Progenitor cell of endocrine pancreas (in vitro differentiated cells): Measurements from ENCODE around the gene HELZ2. TPM values are rescaled to one million over a fixed set of nuclear protein-coding genes. Genes with fewer than 3 reads are reported as not detected.
A peak's percentile ranks its signal among the peaks of the same experiment; 100 is the strongest.

Experiments
- DNase-seq: peaks from one replicate; pipeline ENCODE4 v3.0.0; 2021; ENCODE audit warnings: low spot score; ENCODE audit not compliant: unreplicated experiment
- H3K27ac Mint-ChIP-seq: 2 replicates; pipeline ENCODE4 v1.8.0; 2021; ENCODE audit warnings: mild to moderate bottlenecking, moderate library complexity, mixed read lengths
- H3K27me3 Mint-ChIP-seq: 2 replicates; pipeline ENCODE4 v1.8.0; 2021; ENCODE audit warnings: mixed read lengths
- H3K36me3 Mint-ChIP-seq: 2 replicates; pipeline ENCODE4 v1.8.0; 2022; ENCODE audit warnings: mixed read lengths; ENCODE audit not compliant: insufficient read depth
- H3K4me1 Mint-ChIP-seq: 2 replicates; pipeline ENCODE4 v1.8.0; 2021; ENCODE audit warnings: low read depth, mixed read lengths
- H3K4me3 Mint-ChIP-seq: 2 replicates; pipeline ENCODE4 v1.8.0; 2021; ENCODE audit warnings: low read depth, mild to moderate bottlenecking, moderate library complexity, mixed read lengths
- H3K9me3 Mint-ChIP-seq: 2 replicates; pipeline ENCODE4 v1.8.0; 2021; ENCODE audit warnings: low read depth, mixed read lengths
- total RNA-seq: library from RNA; stranded (reverse); gene quantifications from 2 replicates; pipeline ENCODE4 v1.2.1, GENCODE V29; 2021
- TF ChIP-seq, protein P1 (sequence below): fragments of 200-600 bp; sonication (generic); IDR thresholded peaks from one replicate; pipeline ENCODE4 v1.5.0; 2021; ENCODE audit warnings: antibody characterized with exemption, mild to moderate bottlenecking; ENCODE audit not compliant: unreplicated experiment

The HELZ2 gene
- total RNA-seq, 1 donor from 2014 or later: 19.3 TPM

DNA sequence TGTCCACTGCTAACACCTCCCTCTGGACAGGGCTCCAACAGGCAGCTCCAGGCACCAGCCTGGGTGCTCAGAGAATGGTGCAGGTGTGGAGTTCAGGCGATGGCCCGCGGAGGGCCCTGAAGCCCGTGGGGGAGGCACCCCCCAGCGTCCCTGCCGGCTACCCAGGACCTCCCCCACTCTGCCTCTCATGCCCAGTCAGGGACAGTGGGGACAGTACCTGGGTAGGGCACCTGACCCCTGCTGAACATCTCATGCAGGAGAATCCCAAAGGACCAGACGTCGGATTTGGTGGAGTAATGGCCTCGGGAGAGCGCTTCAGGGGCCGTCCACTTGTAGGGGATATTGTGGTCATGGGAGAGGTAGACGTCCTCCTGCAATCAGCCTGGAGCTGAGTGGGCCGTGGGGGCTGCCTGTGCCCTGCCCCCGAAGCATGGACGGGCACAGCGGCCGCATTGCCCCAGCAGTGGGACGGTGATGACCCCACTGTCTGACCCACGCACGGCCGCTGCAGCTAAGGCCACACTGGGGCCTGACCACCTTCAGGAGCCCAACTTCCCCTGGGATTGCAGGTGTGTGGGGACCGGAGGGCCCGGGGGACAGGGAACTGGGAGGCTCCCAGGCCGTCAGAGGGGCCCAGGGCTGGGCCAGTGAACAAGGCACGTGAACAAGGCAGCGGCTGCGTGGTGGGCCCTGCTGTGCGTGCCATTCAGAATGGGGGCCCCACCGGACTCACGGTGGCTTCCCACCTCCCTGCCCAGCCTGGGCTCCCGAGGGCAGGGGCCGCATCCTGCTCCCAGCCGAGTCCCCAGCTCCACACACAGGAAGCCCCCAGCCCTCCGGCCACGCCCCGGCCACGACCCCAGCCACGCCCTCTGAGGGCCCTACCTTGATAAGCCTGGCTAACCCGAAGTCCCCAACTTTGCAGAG is 43.9 kb downstream of the HELZ2 start:
- peaks cover 2% of the 10 kb centered on the region for H3K4me1 Mint-ChIP-seq
- DNase-seq: peak; percentile 9
- TF ChIP-seq, protein P1, sequence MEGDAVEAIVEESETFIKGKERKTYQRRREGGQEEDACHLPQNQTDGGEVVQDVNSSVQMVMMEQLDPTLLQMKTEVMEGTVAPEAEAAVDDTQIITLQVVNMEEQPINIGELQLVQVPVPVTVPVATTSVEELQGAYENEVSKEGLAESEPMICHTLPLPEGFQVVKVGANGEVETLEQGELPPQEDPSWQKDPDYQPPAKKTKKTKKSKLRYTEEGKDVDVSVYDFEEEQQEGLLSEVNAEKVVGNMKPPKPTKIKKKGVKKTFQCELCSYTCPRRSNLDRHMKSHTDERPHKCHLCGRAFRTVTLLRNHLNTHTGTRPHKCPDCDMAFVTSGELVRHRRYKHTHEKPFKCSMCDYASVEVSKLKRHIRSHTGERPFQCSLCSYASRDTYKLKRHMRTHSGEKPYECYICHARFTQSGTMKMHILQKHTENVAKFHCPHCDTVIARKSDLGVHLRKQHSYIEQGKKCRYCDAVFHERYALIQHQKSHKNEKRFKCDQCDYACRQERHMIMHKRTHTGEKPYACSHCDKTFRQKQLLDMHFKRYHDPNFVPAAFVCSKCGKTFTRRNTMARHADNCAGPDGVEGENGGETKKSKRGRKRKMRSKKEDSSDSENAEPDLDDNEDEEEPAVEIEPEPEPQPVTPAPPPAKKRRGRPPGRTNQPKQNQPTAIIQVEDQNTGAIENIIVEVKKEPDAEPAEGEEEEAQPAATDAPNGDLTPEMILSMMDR: no peak
- no peak overlapping the region for H3K4me3 Mint-ChIP-seq
- no peaks in the 10 kb centered on the region for H3K27me3 Mint-ChIP-seq
- H3K27ac Mint-ChIP-seq: no peak overlapping the region
- H3K9me3 Mint-ChIP-seq: no peaks in the 10 kb centered on the region
- no peaks in the 10 kb centered on the region for H3K36me3 Mint-ChIP-seq

DNA sequence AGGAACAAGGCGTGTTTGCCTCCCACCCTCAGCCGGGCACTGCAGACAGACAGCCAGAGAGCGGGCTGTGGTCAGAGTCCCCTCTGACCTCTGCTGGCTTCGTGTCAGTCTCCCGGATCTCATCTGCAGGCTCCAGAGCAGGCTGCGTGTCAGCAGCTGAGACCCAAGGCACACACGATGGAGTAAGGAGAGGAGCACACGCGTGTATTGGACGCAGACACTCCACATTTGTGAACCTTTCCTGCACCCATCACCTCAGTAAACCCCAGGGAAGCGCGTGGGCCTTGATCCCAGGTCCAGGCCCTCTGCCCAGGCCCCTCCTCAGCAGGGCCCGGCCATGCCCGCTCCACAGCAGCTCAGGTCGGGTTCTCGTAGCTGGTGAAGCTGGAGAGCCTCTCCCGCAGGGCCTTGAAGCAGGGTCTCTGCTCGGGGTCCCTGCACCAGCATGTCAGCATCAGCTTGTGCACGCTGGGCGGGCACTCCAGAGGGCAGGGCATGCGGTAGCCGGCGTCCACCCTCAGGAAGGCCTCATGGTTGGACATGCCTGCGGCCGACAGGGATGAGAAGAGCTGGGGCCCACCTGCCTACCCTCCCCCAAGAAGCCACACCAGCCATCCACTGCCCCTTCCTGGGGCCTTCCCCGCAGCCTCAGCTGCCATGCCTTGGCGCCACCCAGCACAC is 44.7 kb downstream of the HELZ2 start:
- Mint-ChIP-seq H3K27me3 (no peaks in the 10 kb centered on the region), H3K9me3 (no peaks in the 10 kb centered on the region), H3K4me1 (peaks cover 4% of the 10 kb centered on the region), H3K36me3 (peaks cover 2% of the 10 kb centered on the region), H3K27ac (no peak overlapping the region), H3K4me3 (no peak overlapping the region)
- TF ChIP-seq, protein P1: no peak
- DNase-seq: peak; percentile 8

DNA sequence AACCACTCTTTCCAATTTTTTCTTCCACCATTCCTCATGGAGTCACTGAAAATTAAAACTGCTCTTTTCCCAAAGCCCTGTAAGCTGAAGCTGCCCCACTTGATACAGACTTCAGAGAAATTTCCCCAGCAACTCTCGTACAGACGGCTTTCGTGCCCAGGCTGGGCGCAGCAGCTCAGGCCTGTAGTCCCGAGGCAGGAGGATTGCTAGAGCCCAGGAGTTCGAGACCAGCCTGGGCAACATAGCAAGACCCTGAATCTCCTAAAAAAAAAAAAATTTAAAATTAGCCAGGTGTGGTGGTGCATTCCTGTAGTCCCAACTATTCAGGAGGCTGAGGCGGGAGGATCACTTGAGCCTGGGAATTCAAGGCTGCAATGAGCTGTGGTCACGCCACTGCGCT is 46.9 kb downstream of the HELZ2 start:
- no peak overlapping the region for H3K4me3 Mint-ChIP-seq
- TF ChIP-seq, protein P1: no peak
- no peaks in the 10 kb centered on the region for H3K27me3 Mint-ChIP-seq
- H3K4me1 Mint-ChIP-seq: peaks cover 10% of the 10 kb centered on the region
- H3K9me3 Mint-ChIP-seq: no peaks in the 10 kb centered on the region
- peaks cover 15% of the 10 kb centered on the region for H3K36me3 Mint-ChIP-seq
- DNase-seq: no peak
- H3K27ac Mint-ChIP-seq: peak overlapping the region; percentile 7

DNA sequence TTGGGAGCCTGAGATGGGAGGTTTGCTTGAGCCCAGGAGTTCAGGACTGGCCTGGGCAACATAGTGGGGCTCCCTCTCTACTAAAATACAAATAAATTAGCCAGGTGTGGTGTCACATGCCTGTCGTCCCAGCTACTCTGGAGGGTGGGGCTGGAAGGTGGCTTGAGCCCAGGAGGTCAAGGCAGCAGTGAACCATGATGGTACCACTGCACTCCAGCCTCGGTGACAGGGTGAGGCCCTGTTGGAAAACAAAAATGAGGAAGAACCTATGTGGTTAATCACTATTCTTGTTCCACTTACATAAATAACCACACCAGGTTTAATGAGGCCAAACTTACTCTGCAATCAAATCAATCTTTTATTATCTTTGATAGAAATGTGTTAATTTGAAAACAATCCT is 48.1 kb downstream of the HELZ2 start:
- DNase-seq: peak; percentile 8
- Mint-ChIP-seq H3K9me3 (no peaks in the 10 kb centered on the region), H3K27me3 (no peaks in the 10 kb centered on the region), H3K36me3 (peaks cover 15% of the 10 kb centered on the region), H3K27ac (no peak overlapping the region), H3K4me1 (peaks cover 12% of the 10 kb centered on the region), H3K4me3 (no peak overlapping the region)
- TF ChIP-seq, protein P1: no peak

DNA sequence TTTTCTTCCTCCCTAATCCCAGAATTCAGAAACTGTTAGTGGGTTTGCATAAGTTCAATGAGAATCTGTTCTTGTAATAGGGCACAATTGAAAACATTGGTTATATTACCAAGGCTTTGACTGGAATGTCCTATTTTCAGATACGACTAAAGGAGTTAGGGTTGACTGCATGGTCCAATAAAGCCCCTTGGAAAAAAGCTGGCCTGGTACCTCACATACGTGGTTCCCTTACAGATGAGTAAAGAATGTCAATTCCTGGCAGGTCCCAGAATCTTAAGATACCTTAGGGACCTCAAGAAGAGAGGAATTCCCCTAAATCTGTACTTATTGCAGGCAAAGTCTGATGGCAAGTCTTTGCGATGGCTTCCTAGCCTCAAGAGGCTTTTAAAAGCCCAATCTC is 48.9 kb downstream of the HELZ2 start:
- no peak for DNase-seq
- Mint-ChIP-seq H3K27ac (peak overlapping the region; percentile 89), H3K9me3 (no peaks in the 10 kb centered on the region), H3K4me3 (no peak overlapping the region), H3K36me3 (peaks cover 15% of the 10 kb centered on the region), H3K4me1 (peaks cover 12% of the 10 kb centered on the region), H3K27me3 (no peaks in the 10 kb centered on the region)
- TF ChIP-seq, protein P1: no peak
